Naive thymus-derived CD8-positive, alpha-beta T cell (primary cell): ENCODE results near the gene FGD6. TPM values are rescaled to one million over a fixed set of nuclear protein-coding genes. Genes with fewer than 3 reads are reported as not detected.

ENCODE experiments used
- ATAC-seq, 2 donors: fragments of 150-1000 bp; cut with Tn5 transposase in 1 of 2; sonication (Bioruptor Pico), chemical (Tn5 transposase) in 1 of 2; 1 replicate in 1 of 2; 2 replicates in 1 of 2; pipeline ENCODE4 v1.10.0; 2021; ENCODE audit warnings: mild to moderate bottlenecking in 2 of 2, moderate library complexity in 2 of 2
- POLR2A ChIA-PET: fragments of 350-600 bp; sonication (Branson Sonifier 250); formaldehyde crosslinking; loops from one replicate; lab custom pipeline; 2021; ENCODE audit warnings: antibody characterized with exemption; lab: Charles Lee
- DNase-seq, 10 donors: peaks; one replicate each; pipeline versions ENCODE4 v3.0.0 to v3.0.0-alpha.2; 2020 to 2022
- H3K27ac Mint-ChIP-seq, 10 donors: one replicate each; pipeline ENCODE4 v1.8.0; 2020 to 2022; ENCODE audit warnings: mild to moderate bottlenecking in 10 of 10, mixed read lengths in 10 of 10, moderate library complexity in 4 of 10, inconsistent platforms in 1 of 10
- H3K27me3 Mint-ChIP-seq, 5 donors: one replicate each; pipeline ENCODE4 v1.8.0; 2021 to 2022; ENCODE audit warnings: mixed read lengths in 5 of 5
- H3K36me3 Mint-ChIP-seq, 3 donors: one replicate each; pipeline ENCODE4 v1.8.0; 2020 to 2022; ENCODE audit warnings: mixed read lengths in 3 of 3, mild to moderate bottlenecking in 2 of 3, inconsistent platforms in 1 of 3
- H3K4me1 Mint-ChIP-seq, 4 donors: one replicate each; pipeline ENCODE4 v1.8.0; 2021 to 2022; ENCODE audit warnings: mixed read lengths in 4 of 4
- H3K4me3 Mint-ChIP-seq, 10 donors: one replicate each; pipeline ENCODE4 v1.8.0; 2020 to 2022; ENCODE audit warnings: mild to moderate bottlenecking in 10 of 10, mixed read lengths in 10 of 10, moderate library complexity in 6 of 10, inconsistent platforms in 1 of 10
- H3K9me3 Mint-ChIP-seq, 9 donors: one replicate each; pipeline ENCODE4 v1.8.0; 2020 to 2022; ENCODE audit warnings: mixed read lengths in 9 of 9, mild to moderate bottlenecking in 3 of 9, inconsistent platforms in 1 of 9, moderate library complexity in 1 of 9
- polyA plus RNA-seq, 3 donors: library from polyadenylated mRNA; unstranded; fragments of 300-500 nt; fragmentation: Illumina TruSeq; gene quantifications; one replicate each; pipeline ENCODE4 v1.2.3, GENCODE V29; 2021
- total RNA-seq, 8 experiments: library from RNA in 2 of 8; stranded (reverse) in 2 of 8; gene quantifications; one replicate each; pipeline ENCODE4 v1.2.3 and lab custom pipeline; 2021 to 2026

Gene FGD6
- total and polyA plus RNA-seq, 5 experiments from 2014 or later = 0.04 to 0.99 (median 0.47) TPM; not detected in 1

DNA sequence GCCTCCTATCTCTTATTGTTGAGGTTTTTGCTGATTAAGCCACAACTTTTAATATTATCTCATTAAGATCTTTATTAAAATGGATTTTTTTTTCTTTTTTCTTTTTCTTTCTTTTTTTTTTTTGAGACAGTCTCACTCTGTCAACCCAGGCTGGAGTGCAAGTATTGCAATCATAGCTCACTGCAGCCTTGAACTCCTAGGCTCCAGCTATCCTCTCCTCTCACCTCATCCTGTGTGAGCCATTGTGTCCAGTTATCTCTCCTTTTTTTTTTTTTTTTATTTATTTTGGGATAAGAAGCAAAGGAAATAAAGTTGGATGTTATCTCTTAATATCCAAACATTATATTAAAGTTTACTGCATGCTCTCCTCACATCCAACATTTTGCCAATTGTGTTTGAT is 13.0 kb upstream of the FGD6 start:
- no peak for ATAC-seq
- Mint-ChIP-seq H3K27ac (no peak overlapping the region), H3K9me3 (no peaks in the 10 kb centered on the region), H3K4me3 (no peak overlapping the region), H3K4me1 (peaks cover 6 to 32% (median 30%) of the 10 kb centered on the region in 4 donors), H3K36me3 (peaks cover 0 to 19% (median 6%) of the 10 kb centered on the region in 3 donors), H3K27me3 (no peaks in the 10 kb centered on the region)
- POLR2A ChIA-PET = no interaction called here
- DNase-seq = no peak

DNA sequence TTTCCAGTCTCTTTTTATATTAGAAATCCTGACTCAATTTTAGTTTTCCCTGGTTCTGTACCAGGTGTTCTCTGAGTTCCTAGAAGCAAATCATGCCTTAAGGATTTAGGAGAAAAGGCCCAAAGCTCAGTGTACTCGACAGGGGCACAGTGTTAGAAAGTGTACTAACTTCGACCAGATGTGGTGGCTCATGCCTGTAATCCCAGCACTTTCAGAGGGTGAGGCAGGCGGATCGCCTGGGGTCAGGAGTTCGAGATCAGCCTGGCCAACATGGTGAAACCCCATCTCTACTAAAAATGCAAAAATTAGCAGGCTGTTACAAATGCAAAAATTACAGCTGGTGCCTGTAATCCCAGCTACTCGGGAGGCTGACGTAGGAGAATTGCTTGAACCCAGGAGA is 12.4 kb upstream of the FGD6 start:
- H3K4me3 Mint-ChIP-seq = no peak overlapping the region
- POLR2A ChIA-PET = interaction anchor here (0.7 kb wide), 1 partner anchor 14 kb away, joined by 5 read pairs; no protein-coding TSS in a partner anchor
- peaks cover 9 to 36% (median 33%) of the 10 kb centered on the region in 4 donors for H3K4me1 Mint-ChIP-seq
- H3K27ac Mint-ChIP-seq = no peak overlapping the region
- H3K36me3 Mint-ChIP-seq = peaks cover 3 to 23% (median 10%) of the 10 kb centered on the region in 3 donors
- ATAC-seq (no peak), DNase-seq (no peak)
- H3K9me3 Mint-ChIP-seq = no peaks in the 10 kb centered on the region
- H3K27me3 Mint-ChIP-seq = no peaks in the 10 kb centered on the region

DNA sequence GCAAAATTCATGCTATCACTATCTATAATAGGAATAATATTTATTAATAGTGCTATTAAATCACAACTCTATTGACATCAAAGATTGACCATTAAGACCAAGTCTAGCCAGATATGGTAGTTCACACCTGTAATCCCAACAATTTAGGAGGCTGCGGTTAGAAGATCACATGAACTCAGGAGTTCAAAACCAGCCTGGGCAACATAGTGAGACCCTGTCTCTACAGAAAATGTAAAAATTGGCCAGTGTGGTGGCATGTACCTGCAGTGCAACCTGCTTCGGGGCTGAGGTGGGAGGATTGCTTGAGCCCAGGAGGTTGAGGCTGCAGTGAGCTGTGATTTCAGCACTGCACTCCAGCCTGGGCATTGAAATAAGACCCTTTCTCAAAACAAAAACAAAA is 11.3 kb upstream of the FGD6 start:
- Mint-ChIP-seq H3K4me1 (peaks cover 12 to 45% (median 40%) of the 10 kb centered on the region in 4 donors), H3K27ac (no peak overlapping the region), H3K9me3 (no peaks in the 10 kb centered on the region), H3K27me3 (no peaks in the 10 kb centered on the region), H3K36me3 (peaks cover 3 to 25% (median 9%) of the 10 kb centered on the region in 3 donors), H3K4me3 (no peak overlapping the region)
- POLR2A ChIA-PET = no interaction called here
- ATAC-seq (no peak), DNase-seq (no peak)

DNA sequence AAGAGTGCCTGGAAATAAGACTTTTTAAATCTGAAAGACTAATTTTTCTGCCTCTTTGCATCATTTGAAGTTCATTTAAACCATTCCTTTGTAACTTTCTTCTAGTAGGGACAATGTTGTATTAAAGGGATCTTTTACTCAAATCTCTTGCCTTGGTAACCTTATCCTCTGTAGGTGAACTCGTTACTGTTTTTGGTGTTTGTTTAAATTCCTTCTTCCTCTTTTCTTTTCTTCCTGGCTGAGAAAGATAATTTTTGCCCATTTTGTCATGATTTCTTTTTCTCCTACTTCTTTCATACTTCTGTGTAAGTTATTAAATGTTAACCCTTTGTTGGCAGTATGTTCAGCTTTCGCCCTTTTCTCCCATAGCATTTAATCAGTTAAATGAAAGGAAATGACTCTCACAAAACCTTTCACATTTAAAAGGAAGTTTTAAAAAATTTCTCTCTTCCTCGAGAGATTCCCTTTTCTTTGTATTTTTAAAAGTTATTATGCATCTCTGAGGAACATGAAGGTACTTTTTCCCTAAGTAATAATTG is 10.6 kb upstream of the FGD6 start:
- POLR2A ChIA-PET = no interaction called here
- Mint-ChIP-seq H3K36me3 (peaks cover 3 to 23% (median 7%) of the 10 kb centered on the region in 3 donors), H3K4me3 (no peak overlapping the region), H3K27ac (peak overlapping the region in 1 of 10 donors; percentile 13), H3K4me1 (peaks cover 12 to 45% (median 39%) of the 10 kb centered on the region in 4 donors), H3K9me3 (no peaks in the 10 kb centered on the region), H3K27me3 (no peaks in the 10 kb centered on the region)
- ATAC-seq (no peak), DNase-seq (no peak)

DNA sequence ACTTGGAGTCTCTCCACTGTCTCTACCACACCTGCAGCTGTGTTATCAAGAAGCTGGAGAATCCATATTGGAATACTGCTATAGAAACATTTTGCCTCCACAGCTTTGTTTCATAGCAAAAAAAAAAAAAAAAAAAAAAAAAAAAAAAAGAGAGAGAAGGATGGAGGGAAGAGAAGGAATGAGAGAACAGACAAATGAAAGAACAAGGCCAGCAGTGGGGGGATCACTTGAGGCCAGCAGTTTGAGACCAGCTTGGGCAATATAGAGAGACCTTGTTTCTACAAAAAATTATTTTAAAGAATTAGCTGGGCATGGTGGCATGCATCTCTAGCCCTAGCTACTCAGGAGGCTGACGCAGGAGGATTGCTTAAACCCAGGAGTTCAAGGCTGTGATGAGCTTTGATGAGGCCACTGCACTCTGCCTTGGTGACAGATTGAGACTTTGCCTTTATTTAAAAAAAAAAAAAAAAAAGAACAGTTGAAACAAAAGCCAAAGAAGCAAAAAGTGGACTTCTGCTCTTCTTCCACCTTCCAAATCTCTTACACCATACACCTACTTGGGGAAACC is 8.5 kb upstream of the FGD6 start:
- Mint-ChIP-seq H3K36me3 (peaks cover 3 to 21% (median 4%) of the 10 kb centered on the region in 3 donors), H3K27me3 (no peaks in the 10 kb centered on the region), H3K9me3 (no peaks in the 10 kb centered on the region), H3K4me1 (peaks cover 14 to 53% (median 35%) of the 10 kb centered on the region in 4 donors), H3K27ac (peak overlapping the region in 3 of 10 donors; percentile 37 to 60 (median 38)), H3K4me3 (no peak overlapping the region)
- POLR2A ChIA-PET = no interaction called here
- DNase-seq (no peak), ATAC-seq (no peak)

DNA sequence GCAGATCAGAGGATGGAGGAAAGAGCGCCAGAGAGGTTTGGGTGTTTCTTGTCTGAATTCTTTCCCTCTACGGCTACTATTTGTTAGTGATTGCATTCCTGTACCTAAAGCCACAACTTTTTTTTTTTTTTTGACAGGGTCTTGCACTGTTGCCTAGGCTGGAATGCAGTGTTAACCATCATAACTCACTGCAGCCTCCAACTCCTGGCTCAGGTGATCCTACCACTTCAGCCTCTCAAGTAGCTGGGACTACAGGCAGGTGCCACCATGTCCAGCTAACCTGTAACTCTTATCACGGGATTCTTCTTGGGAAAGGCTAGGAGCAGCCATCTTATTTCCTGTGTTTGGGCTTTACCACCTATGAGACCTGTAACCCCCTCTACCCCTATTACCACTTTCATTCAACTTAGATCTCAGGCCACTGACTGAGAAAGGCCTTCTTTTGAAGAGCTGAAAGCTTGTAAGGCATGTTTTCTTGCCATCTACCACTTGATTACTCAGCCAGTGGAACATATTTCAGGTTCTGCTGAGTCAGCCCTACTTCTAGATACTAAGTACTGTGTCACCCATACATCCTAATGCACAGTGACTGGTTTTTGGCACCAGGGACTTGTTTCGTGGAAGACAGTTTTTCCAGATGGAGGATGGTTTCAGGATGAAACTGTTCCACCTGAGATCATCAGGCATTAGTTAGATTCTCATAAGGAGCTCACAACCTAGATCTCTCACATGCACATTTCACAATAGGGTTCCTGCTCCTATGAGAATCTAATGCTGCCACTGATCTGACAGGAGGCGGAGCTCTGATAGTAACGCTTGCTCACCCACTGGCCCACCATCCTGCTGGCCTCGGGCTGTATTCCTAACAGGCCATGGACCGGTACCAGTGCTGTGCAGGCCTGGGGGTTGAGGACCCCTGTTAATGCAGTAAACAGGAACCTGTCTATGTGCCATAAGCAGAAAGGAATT is 7.2 kb upstream of the FGD6 start:
- H3K4me1 Mint-ChIP-seq = peaks cover 16 to 58% (median 34%) of the 10 kb centered on the region in 4 donors
- ATAC-seq = no peak
- H3K36me3 Mint-ChIP-seq = peaks cover 3 to 21% (median 4%) of the 10 kb centered on the region in 3 donors
- POLR2A ChIA-PET = interaction anchor here (1.8 kb wide), 1 partner anchor 250 kb away, joined by 5 read pairs; the partner anchor contains the start of gene METAP2
- H3K9me3 Mint-ChIP-seq = no peaks in the 10 kb centered on the region
- peak overlapping the region in 1 of 10 donors; percentile 37 for H3K27ac Mint-ChIP-seq
- DNase-seq = no peak
- H3K4me3 Mint-ChIP-seq = no peak overlapping the region
- H3K27me3 Mint-ChIP-seq = no peaks in the 10 kb centered on the region

DNA sequence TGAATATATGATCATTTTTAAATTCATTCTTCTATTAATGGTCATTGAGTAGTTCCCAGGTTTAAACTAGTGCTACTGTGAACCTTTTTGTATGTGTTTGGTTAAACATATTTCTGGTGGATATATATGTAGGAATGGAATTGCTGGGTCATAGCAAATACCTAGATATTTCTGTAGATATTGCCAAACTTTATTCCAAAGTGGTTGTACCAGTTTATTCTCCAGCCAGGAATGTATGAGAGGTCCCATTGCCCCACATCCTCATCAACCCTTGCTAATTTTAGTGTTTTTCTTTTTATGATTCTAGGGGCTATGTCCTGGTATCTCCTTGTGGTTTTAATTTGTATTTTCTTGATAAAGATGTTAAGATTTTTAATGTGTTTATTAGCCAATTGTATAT is 3.5 kb upstream of the FGD6 start:
- Mint-ChIP-seq H3K27ac (peak overlapping the region in 1 of 10 donors; percentile 51), H3K36me3 (peaks cover 4 to 12% (median 7%) of the 10 kb centered on the region in 3 donors), H3K9me3 (no peaks in the 10 kb centered on the region), H3K4me1 (peaks cover 19 to 58% (median 41%) of the 10 kb centered on the region in 4 donors), H3K4me3 (peak overlapping the region in 4 of 10 donors; percentile 27 to 56 (median 28)), H3K27me3 (peaks cover 0 to 2% (median 0%) of the 10 kb centered on the region in 5 donors)
- DNase-seq = no peak
- no peak for ATAC-seq
- POLR2A ChIA-PET = no interaction called here

DNA sequence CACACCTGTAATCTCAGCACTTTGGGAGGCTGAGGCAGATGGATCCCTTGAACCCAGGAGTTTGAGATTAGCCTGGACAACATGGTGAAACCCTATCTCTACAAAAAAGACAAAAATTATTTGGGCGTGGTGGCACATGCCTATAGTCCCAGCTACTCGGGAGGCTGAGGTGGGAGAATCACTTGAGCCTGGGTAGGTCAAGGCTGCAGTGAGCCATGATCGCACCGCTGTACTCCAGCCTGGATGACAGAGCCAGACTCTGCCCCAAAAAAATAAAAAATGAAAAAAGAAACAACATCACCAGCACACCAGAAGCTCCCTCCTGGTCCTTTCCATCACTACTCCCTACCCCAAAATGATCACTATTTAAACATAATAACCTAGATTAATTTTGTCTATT is 2.9 kb upstream of the FGD6 start:
- Mint-ChIP-seq H3K9me3 (no peaks in the 10 kb centered on the region), H3K36me3 (peaks cover 4 to 11% (median 7%) of the 10 kb centered on the region in 3 donors), H3K27ac (peak overlapping the region in 1 of 10 donors; percentile 51), H3K4me3 (peak overlapping the region in 3 of 10 donors; percentile 27 to 30 (median 27)), H3K4me1 (peaks cover 21 to 54% (median 40%) of the 10 kb centered on the region in 4 donors), H3K27me3 (peaks cover 0 to 5% (median 2%) of the 10 kb centered on the region in 5 donors)
- DNase-seq = no peak
- no peak for ATAC-seq
- POLR2A ChIA-PET = no interaction called here

DNA sequence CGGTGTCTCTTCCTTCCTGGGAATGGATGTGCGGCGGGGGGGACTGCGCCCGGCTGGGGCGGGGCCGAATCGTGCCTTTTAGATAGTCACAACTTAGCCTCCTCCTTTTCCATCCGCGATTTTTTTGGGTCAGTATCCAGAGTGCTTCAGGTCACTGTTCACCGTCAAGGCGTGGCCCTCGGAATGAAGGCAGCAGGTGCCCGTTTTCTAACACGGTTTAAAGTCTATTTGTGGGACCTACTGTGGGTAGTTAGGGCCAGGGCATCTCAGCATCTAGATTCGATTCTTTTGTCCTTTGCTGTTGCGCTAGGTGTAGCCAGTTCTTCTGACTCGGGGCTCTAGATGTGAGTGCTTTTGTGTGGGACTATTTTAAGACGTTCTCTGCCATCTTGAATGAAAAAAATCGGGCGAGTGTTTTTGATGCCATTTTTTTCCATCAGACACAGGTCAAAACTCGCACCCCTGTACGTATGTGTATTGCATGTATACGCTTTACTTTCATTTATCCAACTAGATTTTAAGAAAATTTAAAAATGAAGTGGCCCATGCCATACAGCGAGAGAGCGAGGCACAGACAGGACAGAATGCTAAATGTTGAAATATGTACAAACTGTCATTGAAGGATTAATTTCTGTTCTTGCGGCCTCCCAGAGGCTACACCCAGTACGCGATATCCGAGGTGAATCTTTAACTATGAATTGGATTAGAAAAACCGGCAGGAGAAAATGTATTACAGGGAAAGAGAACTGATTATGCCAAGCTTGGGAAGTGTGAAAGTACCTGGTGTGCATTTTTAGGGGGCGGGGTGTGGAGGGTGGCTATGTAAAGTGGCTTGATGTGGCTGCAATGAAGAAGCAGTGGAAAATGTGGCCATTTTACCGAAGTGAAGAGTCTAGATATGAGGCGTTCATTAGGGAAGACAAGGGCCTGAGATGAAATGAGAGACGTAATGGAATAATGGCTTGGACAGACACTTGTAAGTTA is 1.2 kb upstream of the FGD6 start:
- ATAC-seq = peak; percentile 3 to 5
- Mint-ChIP-seq H3K4me1 (peaks cover 14 to 42% (median 28%) of the 10 kb centered on the region in 4 donors), H3K9me3 (no peaks in the 10 kb centered on the region), H3K36me3 (peaks cover 0 to 4% (median 0%) of the 10 kb centered on the region in 3 donors), H3K27ac (peak overlapping the region; percentile 93 to 100 (median 98)), H3K4me3 (peak overlapping the region; percentile 84 to 100 (median 98)), H3K27me3 (peaks cover 0 to 8% (median 4%) of the 10 kb centered on the region in 5 donors)
- DNase-seq = peak; percentile 6 to 66 (median 43)
- POLR2A ChIA-PET = interaction anchor here (0.6 to 2.7 kb wide), 3 partner anchors 255 to 330 kb away, joined by 6 to 30 read pairs (median 7); partner anchors contain the start of gene METAP2

DNA sequence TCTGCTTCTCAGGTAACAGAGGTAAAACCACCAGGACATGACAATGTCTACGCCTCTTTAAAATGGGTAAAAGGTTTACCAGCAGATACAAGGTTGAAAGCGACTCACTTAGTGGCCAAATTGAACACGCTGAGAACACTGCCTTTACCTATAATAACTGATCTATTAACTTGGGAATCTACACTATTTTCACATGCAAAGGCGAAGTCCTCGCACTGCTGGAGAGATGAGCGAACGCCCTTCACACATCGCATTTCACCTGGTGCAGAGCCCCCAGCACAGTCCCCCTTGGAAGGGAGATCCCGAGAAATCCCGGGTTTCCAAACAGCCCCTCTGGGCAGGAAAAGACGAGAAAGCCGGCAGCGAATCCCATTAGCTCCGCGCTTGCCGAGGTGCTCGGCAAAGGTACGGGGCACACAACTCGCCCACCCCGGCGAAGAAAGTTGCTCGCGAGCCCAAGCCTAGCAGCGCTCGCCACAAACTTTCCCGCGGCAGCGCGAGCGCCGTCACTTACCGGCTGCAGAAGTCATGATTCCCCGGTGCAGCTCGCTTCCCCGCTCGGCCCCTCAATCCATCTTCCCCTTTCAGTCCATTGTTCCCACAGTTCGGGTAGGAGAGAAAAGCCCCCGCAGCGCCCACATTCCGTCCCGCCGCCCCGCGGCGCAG is 423 bp downstream of the FGD6 start:
- POLR2A ChIA-PET = interaction anchor here (0.6 to 2.7 kb wide), 8 partner anchors 8 to 679 kb away, joined by 3 to 30 read pairs (median 4); partner anchors contain the start of gene METAP2
- H3K27ac Mint-ChIP-seq = peak overlapping the region; percentile 44 to 98 (median 94)
- peak overlapping the region; percentile 84 to 100 (median 97) for H3K4me3 Mint-ChIP-seq
- peaks cover 14 to 38% (median 25%) of the 10 kb centered on the region in 4 donors for H3K4me1 Mint-ChIP-seq
- H3K27me3 Mint-ChIP-seq = peaks cover 0 to 8% (median 4%) of the 10 kb centered on the region in 5 donors
- ATAC-seq (peak; percentile 24 to 39), DNase-seq (peak in 1 of 10 donors; percentile 2)
- H3K9me3 Mint-ChIP-seq = no peaks in the 10 kb centered on the region
- peaks cover 0 to 4% (median 0%) of the 10 kb centered on the region in 3 donors for H3K36me3 Mint-ChIP-seq

DNA sequence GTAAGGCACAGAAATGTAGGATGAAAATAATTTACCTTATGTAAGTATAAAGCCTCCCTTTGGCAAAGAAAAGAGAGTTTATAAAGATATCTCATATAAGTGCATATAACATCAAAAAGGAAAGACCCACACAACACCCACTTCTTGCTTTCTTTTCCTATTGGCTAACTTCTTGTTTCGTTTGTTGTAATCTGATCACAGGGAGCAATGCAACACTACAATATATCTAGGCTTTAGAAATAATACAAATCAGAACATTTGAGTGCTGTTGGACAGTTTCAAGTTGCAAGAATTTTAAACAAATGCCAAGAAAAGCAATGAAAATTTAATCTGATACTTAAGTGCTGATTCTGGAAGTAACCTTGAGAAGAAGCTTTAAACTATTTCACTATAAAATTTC is 1.3 kb downstream of the FGD6 start:
- H3K27ac Mint-ChIP-seq = peak overlapping the region in 3 of 10 donors; percentile 44 to 93 (median 69)
- no peak for DNase-seq
- ATAC-seq = no peak
- POLR2A ChIA-PET = interaction anchor here (0.6 to 2.7 kb wide), 4 partner anchors 7 to 680 kb away, joined by 3 to 30 read pairs (median 4); partner anchors contain the start of gene METAP2
- H3K36me3 Mint-ChIP-seq = peaks cover 0 to 4% (median 0%) of the 10 kb centered on the region in 3 donors
- H3K4me3 Mint-ChIP-seq = peak overlapping the region; percentile 84 to 100 (median 97)
- H3K4me1 Mint-ChIP-seq = peaks cover 13 to 34% (median 23%) of the 10 kb centered on the region in 4 donors
- peaks cover 0 to 8% (median 4%) of the 10 kb centered on the region in 5 donors for H3K27me3 Mint-ChIP-seq
- no peaks in the 10 kb centered on the region for H3K9me3 Mint-ChIP-seq
